DMS153 (cell line): ENCODE results near the gene CEP128.
"Not testable (repeated sequence)": the region's sequence is repeated elsewhere in the genome, so short reads cannot be mapped to it uniquely, and the experiment has no call there.

Experiments used
- DNase-seq: peaks from one replicate; lab custom pipeline; 2025; lab: John Stamatoyannopoulos, UW

Gene CEP128

DNA sequence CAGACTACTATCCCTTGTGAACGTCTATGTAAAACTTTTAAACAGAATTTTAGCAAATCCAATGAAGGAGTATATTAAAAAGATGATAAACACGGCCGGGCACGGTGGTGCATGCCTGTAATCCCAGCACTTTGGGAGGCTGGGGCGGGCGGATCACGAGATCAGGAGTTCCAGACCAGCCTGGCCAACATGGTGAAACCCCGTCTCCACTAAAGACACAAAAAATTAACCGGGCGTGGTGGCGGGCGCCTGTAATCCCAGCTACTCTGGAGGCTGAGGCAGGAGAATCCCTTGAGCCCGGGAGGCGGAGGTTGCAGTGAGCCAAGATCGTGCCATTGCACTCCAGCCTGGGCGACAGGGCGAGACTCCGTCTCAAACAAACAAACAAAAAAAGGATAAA, 11.7 kb upstream of the CEP128 start:
- not testable (repeated sequence) for DNase-seq

DNA sequence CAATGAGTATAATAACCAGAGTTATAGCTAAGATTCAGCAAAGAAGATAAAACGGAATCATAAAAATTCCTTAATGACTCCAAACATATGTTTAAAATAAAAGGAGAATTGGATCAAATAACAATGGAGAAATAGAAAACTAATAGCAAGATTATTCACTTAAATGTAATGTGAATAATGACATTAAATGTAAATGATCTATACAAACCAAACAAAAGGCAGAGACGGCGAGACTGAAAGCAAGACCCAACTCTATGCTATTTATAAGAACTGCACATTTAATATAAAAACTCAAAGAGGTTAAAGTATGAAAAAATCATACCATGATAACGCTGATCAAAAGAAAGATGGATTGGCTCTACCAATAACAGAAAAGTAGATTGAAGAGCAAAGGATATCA, 10.0 kb upstream of the CEP128 start:
- DNase-seq = no peak

DNA sequence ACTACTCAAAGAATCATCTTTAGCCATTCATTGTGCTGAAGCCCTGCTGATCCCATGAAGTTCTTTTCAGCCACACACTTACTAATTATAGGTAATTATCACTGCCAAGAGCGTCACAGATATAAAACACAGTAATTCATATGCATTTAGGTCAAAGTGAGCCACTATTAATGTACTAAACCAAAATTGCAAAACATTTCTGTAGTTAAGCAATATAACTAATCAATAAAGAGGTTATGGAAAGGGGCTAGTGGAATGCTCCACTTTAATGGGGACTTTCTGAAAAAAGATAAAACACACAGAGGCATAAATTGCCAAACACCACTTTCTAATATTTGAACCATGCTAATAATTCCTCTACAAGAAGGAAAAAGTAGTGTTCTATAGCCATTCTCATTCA, 6.8 kb upstream of the CEP128 start:
- no peak for DNase-seq

- DNase-seq = no peak
Observed at GRCh38 chr14:80946797-80947196, 5.3 kb upstream of the CEP128 start.

DNA sequence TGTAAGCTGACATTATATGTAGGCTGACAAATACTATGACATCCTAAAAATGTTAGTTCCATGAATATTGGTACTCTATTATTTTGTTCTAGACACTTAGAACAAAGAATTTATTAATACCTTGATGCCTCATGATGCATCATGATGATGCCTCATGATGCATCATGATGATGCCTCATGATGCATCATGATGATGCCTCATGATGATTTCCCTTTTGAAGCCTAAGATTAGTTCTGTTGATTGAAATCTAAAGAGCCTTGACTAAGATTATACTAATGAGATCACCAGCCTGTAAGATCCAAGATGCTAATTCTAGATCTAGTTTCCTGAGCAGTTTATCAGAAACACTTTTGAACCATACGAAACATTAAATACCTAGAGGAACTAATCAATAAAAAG, 4.6 kb upstream of the CEP128 start:
- DNase-seq = no peak

GRCh38 chr14:80944861-80945617, 3.5 kb upstream of the CEP128 start:
- DNase-seq = no peak

DNA sequence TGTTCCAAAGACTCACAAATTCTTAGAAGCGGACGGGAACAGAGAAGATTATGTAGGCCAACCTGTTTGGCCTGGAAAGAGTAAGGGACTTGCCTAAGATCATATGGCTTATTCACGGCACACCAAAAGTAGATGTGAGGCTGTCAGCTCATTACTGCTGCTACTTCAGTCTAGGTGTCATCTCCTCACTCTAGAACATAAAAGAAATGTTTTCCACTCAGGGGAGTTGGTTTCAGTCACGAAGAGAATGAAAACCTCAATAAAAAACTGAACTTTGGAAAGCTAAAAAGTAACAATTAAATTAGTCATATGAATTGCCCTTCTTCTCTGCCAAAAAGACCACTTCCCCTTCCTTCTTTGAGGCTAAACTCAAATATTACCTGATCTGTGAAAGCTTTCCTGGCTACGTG, 658 bp upstream of the CEP128 start:
- DNase-seq = no peak

GRCh38 chr14:80940146-80940545, 1.4 kb downstream of the CEP128 start:
- DNase-seq = no peak

DNA sequence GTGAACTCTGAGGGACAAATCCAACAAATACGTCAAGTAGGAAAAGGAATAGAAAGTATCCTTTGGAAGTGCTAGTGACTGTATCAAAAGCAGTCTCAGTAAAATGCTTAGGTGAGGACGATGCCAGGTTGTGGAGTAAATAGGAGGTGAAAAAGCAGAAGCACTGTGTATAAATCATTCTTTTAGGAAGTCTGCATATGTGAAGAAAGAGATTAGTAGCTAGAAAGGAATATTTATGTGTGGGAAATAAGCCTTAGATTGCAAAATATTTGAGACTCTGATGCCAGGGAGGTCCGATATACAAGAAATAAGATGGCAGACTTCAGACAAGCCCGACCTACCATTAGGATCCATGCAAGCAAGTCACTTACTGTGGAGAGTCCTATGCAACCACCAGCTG, 7.9 kb downstream of the CEP128 start:
- no peak for DNase-seq

- no peak for DNase-seq
Observed at GRCh38 chr14:80933282-80933681, 8.3 kb downstream of the CEP128 start.

GRCh38 chr14:80930836-80931389, 10.6 kb downstream of the CEP128 start:
- DNase-seq = no peak

DNA sequence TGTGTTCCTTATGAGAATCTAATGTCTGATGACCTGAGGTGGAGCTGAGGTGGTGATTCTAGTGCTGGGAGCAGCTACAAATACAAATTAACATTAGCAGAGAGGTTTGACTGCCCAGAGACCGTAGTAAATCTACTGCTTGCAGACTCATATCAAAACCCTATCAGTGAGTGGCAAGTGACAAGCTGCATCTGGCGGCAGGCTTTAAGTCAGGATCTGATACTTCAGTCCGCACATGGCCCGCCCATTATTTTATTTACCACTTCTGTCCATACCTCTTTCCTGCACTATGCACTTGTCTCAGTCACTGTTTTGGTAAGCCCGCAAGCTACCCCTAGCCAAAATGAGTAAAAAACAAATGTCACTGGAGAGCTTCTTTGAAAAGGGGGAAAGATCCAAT, 11.4 kb downstream of the CEP128 start:
- DNase-seq = no peak

- DNase-seq = no peak
Observed at GRCh38 chr14:80927083-80927989, 14.2 kb downstream of the CEP128 start.

GRCh38 chr14:80926397-80927082, 15.0 kb downstream of the CEP128 start:
- no peak for DNase-seq

GRCh38 chr14:80924365-80925103, 17.0 kb downstream of the CEP128 start:
- DNase-seq = no peak

DNA sequence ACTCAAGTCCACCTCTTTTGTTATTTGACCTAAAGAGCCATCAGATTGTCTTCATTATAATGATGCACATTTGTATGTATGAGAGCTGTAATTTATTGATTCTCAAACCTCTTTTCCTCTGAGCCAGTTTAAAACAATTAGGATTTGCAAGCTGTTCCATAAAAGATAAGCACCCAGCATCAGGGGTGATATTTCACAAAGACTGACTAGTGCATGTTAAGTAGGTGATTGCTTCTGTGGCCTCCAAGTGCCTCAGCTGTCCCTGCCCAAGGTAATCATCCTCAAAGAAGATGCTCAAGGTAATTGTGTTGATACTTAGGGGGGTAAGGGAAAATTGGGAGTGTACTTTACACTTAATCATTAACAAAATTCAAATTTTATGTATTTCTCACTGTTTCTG, 18.2 kb downstream of the CEP128 start:
- DNase-seq = no peak

DNA sequence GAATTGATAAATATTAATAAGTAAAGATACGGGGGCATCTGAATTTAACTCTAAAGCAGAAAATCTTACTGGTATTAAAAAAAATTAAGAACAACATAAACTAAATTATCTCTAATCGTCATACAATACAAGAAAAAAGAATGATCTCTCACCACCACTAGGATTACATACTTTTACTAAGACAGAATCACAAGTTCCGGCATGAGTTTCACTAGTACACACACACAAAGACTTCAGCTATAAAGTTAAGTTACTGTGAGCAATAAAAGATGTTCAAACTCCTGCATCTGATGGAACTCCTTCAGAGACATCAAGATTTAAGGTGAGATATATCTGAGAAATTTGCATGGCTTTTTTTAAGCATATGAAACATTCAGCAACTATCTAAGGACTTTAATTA, 21.9 kb downstream of the CEP128 start:
- DNase-seq = no peak

GRCh38 chr14:80912013-80912412, 29.5 kb downstream of the CEP128 start:
- DNase-seq = not testable (repeated sequence)

- no peak for DNase-seq
Observed at GRCh38 chr14:80906946-80907345, 34.6 kb downstream of the CEP128 start.

GRCh38 chr14:80906336-80906735, 35.2 kb downstream of the CEP128 start:
- no peak for DNase-seq

GRCh38 chr14:80902608-80903007, 38.9 kb downstream of the CEP128 start:
- DNase-seq = no peak

DNA sequence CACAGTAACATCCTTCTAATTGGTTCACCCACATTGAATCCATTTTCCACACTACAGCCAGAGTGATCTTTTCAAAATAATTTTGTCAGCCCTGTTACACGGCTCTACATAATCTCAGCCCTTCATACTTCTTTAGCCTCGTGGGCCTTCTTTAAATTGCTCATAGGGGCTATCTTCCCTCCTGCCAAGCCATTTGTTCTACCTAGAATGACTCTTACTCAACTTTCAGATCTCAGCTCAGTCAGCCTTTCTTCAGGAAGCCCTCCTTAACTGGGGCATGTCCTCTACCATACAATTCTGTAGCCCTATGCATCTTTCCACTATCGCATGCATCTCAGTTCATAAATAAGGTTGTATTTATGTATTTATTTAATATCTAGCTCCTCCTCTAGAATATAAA, 39.7 kb downstream of the CEP128 start:
- no peak for DNase-seq
